ENCODE data around the gene FADS3. TPM values are rescaled to one million over a fixed set of nuclear protein-coding genes. Genes with fewer than 3 reads are reported as not detected.

Gene FADS3
- total RNA-seq, 3 donors from 2014 or later: 38.8 to 156 (median 112) TPM

- Histone ChIP-seq H3K27ac (peak overlapping the region in 1 of 2 donors; percentile 88), H3K9me3 (no peaks in the 10 kb centered on the region), H3K4me1 (peaks cover 7 to 8% of the 10 kb centered on the region in 2 donors), H3K36me3 (no peaks in the 10 kb centered on the region), H3K4me3 (no peak overlapping the region), H3K27me3 (no peaks in the 10 kb centered on the region)
- no peak for DNase-seq (ENCODE audit: low spot score in 2 of 2)
- TF ChIP-seq, protein P1, sequence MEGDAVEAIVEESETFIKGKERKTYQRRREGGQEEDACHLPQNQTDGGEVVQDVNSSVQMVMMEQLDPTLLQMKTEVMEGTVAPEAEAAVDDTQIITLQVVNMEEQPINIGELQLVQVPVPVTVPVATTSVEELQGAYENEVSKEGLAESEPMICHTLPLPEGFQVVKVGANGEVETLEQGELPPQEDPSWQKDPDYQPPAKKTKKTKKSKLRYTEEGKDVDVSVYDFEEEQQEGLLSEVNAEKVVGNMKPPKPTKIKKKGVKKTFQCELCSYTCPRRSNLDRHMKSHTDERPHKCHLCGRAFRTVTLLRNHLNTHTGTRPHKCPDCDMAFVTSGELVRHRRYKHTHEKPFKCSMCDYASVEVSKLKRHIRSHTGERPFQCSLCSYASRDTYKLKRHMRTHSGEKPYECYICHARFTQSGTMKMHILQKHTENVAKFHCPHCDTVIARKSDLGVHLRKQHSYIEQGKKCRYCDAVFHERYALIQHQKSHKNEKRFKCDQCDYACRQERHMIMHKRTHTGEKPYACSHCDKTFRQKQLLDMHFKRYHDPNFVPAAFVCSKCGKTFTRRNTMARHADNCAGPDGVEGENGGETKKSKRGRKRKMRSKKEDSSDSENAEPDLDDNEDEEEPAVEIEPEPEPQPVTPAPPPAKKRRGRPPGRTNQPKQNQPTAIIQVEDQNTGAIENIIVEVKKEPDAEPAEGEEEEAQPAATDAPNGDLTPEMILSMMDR (IDR thresholded peaks at IDR 0.05): no peak
- intact Hi-C loops (cut with DNase I; ENCODE audit: low total_unique reads): no loop called here
These were observed 3.8 kb upstream of the FADS3 start for GRCh38 chr11:61895046-61895717.

DNA sequence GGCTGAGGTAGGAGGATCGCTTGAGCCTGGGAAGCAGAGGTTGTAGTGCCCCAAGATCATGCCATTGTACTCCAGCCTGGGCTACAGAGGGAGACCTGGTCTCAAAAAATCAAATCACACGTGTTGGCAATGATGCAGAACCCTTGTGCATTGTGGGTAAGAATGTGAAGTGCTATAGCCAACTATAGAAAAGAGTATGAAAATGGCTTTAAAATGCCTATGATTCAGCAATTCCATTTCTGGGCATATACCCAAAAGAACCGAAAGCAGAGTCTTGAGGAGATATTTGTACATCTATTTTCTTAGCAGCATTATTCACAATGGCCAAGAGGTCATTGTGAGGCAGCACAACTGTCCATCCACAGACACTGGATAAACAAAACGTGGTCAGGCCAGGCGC lies 2.6 kb upstream of the FADS3 start:
- intact Hi-C loops (cut with DNase I; ENCODE audit: low total_unique reads): no loop called here

GRCh38 chr11:61892085-61892370 lies 683 bp upstream of the FADS3 start:
- no peak for DNase-seq (ENCODE audit: low spot score in 2 of 2)
- Histone ChIP-seq H3K27ac (peak overlapping the region; percentile 79 to 93), H3K36me3 (no peaks in the 10 kb centered on the region), H3K27me3 (no peaks in the 10 kb centered on the region), H3K4me1 (peaks cover 4 to 7% of the 10 kb centered on the region in 2 donors), H3K9me3 (no peaks in the 10 kb centered on the region), H3K4me3 (peak overlapping the region; percentile 74 to 97 (median 77))
- TF ChIP-seq, protein P1 (IDR thresholded peaks at IDR 0.05): no peak
- TF ChIP-seq POLR2A (IDR thresholded peaks at IDR 0.05) (no peak), POLR2AphosphoS5 (IDR thresholded peaks at IDR 0.05) (no peak)
- intact Hi-C loops (cut with DNase I; ENCODE audit: low total_unique reads): no loop called here

More for the DNA sequence above, 2.6 kb upstream of the FADS3 start:
- peaks cover 7 to 8% of the 10 kb centered on the region in 2 donors for H3K4me1 ChIP-seq
- H3K9me3 ChIP-seq: no peaks in the 10 kb centered on the region
- H3K36me3 ChIP-seq: no peaks in the 10 kb centered on the region
- peak overlapping the region in 1 of 2 donors; percentile 38 for H3K27ac ChIP-seq
- TF ChIP-seq POLR2AphosphoS5 (IDR thresholded peaks at IDR 0.05): no peak
- no peak for TF ChIP-seq POLR2A (IDR thresholded peaks at IDR 0.05)
- TF ChIP-seq, protein P1 (IDR thresholded peaks at IDR 0.05): no peak
- no peaks in the 10 kb centered on the region for H3K27me3 ChIP-seq
- DNase-seq (ENCODE audit: low spot score in 2 of 2): no peak
- no peak overlapping the region for H3K4me3 ChIP-seq

- Histone ChIP-seq H3K4me3 (peak overlapping the region; percentile 74 to 97 (median 77)), H3K36me3 (no peaks in the 10 kb centered on the region), H3K27me3 (no peaks in the 10 kb centered on the region), H3K27ac (peak overlapping the region; percentile 79 to 93), H3K4me1 (peaks cover 4 to 7% of the 10 kb centered on the region in 2 donors), H3K9me3 (no peaks in the 10 kb centered on the region)
- intact Hi-C loops (cut with DNase I; ENCODE audit: low total_unique reads): no loop called here
- peak in 1 of 2 donors; percentile 30 for DNase-seq (ENCODE audit: low spot score in 2 of 2)
- TF ChIP-seq POLR2A (IDR thresholded peaks at IDR 0.05) (no peak), POLR2AphosphoS5 (IDR thresholded peaks at IDR 0.05) (peak in 2 of 3 donors; percentile 8 to 10)
These were observed 615 bp downstream of the FADS3 start for GRCh38 chr11:61890529-61891330.

DNA sequence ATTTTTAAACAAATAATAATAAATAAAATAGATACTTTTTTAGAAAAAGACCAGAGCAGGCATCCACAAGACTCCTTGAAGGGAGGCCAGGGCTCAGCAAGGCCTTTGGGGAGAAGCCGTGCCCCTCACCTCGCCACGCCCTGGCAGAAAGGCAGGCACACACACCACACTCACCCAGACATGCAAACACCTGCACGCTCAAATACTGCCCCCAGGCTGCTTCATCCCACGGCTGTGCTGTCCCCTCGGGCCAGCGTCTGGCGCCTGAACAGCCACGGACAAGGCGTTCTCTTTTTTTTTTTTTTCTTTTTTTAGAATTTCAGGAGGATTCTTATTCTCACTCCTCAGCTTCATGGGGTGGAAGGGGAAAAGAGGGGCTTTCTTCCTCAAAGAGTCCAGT lies 1.5 kb downstream of the FADS3 start:
- Histone ChIP-seq H3K27me3 (no peaks in the 10 kb centered on the region), H3K9me3 (no peaks in the 10 kb centered on the region), H3K27ac (no peak overlapping the region), H3K4me3 (peak overlapping the region in 2 of 3 donors; percentile 74 to 97), H3K36me3 (no peaks in the 10 kb centered on the region), H3K4me1 (peaks cover 4 to 7% of the 10 kb centered on the region in 2 donors)
- TF ChIP-seq POLR2A (IDR thresholded peaks at IDR 0.05) (no peak), POLR2AphosphoS5 (IDR thresholded peaks at IDR 0.05) (no peak)
- TF ChIP-seq, protein P1 (IDR thresholded peaks at IDR 0.05): no peak
- no peak for DNase-seq (ENCODE audit: low spot score in 2 of 2)
- intact Hi-C loops (cut with DNase I; ENCODE audit: low total_unique reads): loop anchor here (10.0 kb wide), 1 partner anchor 75 kb away; the partner anchor contains the start of gene FADS1

Data from breast epithelium (tissue), 4 donors.